DMS 273 treated with DMSO at 0.1 percent for 48 hours (cell line): ENCODE results near the gene ALDOC.

Source experiments
- DNase-seq: peaks from one replicate; lab custom pipeline; 2025; lab: John Stamatoyannopoulos, UW

Gene ALDOC

DNA sequence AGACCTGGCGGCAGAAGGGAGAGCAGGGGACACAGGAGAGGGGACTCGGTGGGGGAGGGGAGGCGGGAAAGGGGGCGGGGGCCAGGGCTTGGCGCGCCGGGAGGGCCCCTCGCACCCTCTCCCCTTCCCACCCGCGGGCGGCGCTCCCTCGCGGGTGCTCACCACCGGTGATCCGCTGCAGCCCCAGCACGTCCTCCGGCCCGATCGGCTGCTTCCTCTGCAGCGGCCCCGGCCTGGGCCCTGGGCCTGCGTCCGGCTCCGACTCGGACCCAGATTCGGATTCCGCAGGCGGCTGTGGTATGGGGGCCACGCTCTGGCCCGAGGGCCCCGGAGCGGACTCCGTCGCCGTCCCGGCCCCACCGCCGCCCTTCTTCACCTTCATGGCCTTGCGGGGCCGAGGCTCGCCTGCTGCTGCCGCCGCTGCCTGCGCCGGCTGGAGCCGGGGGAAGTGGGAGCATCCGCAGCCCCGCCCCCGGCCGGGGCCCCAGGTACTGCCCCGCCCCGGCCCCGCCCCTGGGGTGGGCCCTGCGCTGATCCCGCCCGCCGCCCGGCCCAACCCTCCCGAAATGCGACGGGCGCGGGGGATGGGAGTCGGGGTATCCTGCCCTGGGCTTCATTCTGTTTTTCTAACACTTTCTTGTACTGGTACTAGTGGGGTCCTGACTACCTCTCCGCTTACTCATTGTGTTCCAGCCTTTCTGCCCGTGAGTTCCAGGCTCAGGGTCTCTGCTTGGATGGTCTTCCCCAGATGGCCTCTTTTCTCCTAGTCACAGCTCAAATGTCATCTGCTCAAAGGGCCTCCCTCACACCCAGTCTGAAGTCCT lies 24.3 kb downstream of the ALDOC start, which contains the start of gene UNC119:
UNC119 (minus strand) TSS at position 449 of the 824 bp plus-strand sequence; CDS start at position 382, 67 bp downstream.
- DNase-seq: no peak

DNA sequence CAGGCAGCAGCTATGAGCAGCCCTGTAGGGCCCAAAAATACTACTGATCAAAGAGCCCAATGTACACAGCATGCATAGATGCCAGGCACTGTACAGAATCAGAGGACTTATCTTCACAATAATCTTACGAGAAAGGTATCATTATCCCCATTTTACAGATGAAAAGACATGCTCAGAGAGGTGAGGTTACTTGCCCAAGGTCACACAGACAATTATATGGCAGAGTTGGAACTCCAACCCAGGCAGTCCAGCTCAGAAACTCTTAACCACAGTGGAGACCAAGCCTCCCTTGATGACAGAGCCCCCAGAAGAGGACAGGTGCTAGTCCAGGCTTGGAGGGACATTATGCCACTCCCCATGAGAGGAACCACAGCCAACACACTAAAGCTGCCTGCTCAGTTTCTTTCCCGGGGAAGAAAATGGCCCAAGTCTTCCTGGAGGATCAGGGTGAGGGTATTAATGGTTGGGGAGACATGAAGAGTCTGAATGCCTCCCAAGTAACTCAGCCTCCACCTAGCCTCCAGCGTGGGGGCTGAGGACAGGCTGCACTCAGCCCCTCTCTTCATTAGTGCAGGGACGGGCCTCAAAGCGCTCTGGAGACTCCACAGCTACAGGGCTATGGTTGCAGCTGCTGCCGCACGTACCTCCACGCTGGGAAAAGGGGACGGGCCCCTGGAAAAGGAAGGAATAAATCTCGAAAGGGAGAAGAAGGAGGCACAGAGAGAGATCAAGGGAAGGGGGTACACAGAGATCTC lies 25.1 kb downstream of the ALDOC start:
- no peak for DNase-seq

DNA sequence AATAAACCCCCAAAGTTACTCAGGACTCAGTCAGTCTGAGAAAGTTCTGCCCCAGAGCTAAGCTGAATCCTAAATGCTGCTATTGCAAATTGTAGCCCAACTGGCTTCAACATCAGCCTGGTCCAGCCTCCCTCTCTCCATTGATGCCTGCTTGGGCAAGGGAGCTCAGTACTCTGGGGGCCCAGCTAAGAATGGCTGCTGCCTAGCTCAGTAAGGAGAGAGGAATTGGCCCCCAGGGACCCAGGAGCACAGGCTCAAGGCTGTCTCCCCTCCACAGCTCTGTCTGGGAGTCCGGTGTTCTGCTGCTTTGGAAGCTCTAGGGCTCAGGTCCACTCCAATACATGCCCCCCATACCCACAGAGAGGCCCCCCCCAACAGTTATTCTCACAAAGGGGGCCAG lies 25.8 kb downstream of the ALDOC start:
- DNase-seq: no peak

DNA sequence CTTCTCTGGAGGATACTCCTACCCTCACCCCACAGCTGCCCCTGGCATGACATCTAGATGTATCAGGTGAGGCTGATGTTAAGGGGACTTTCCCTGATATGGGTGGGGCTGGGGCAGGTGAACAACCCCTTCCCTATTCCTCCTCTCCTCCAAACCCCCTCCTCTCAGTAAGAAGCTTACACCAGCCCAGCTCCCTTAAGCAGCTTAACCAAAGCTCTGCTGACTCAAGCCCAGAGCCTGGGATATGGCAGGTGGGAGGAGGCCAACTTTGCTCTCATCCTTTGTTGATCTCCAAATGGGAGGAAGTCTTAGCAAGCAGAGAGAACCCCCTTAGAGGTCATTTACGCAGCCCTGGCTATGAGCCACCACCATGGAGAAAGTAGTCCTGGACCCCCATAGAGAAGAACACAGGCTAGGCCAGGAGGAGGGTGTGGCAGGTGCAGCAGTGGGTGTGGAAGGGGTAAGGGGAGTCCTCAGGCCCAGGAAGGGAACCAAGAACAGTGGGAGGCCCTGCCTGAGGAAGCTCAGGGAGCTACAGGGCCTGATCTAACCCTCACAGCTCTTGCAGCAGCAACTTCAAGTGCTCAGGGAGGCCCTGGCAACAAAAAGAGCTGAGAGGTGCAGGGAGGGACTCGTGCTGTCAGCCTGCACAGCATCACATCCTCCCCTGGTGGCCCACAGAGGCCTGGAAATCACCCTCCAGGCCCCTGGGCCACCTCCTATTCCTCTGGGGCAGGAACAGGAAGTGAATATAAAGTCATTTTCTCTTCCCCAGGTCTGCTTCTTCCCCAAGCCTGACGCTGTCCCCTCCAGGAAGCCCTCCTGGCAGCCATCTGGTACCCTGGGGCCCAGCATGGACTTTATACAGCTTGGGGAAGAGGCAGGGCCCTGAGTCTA lies 27.2 kb downstream of the ALDOC start:
- DNase-seq: no peak

- no peak for DNase-seq
Measured at GRCh38 chr17:28548417-28549130, 28.1 kb downstream of the ALDOC start.

DNA sequence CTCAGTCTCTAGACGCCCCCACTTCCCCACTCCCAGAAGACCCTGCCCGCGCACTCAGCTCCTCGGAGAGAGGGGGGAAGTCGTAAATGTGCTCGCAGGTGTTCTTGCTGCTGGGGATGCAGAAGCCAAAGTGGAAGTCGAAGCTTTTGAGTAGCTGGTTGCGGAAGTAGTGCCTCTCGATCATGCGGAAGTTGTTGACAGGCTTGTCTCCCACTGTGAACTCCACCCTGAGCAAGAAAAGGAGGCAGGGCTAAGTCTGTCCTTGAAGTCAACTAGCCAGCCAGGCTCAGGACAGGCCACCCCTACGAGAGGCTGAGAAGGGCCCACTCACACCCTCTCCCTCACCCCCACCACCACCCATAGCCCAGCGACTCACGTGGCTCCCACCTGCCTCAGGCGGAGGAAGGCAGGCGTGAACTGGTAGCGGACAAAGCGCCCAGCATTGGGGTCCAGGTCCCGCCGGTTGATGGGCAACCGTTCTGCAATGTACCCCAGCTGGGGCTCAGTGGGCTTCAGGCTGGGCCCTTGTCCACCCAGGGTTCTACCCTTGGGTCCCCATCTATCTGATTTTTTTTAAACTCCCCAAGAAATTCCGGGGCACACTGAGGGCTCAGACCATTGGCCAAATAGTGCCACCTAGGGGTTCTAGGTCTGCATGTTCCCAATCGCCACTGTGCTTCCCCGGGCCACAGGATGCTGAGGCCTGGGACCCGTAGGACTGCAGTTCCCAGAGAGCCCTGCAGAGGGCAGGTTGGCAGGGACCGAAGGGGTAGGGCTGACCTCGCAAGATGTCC lies 28.9 kb downstream of the ALDOC start:
- DNase-seq: peak; percentile 30

- no peak for DNase-seq
Measured at GRCh38 chr17:28547096-28547622, 29.5 kb downstream of the ALDOC start.

DNA sequence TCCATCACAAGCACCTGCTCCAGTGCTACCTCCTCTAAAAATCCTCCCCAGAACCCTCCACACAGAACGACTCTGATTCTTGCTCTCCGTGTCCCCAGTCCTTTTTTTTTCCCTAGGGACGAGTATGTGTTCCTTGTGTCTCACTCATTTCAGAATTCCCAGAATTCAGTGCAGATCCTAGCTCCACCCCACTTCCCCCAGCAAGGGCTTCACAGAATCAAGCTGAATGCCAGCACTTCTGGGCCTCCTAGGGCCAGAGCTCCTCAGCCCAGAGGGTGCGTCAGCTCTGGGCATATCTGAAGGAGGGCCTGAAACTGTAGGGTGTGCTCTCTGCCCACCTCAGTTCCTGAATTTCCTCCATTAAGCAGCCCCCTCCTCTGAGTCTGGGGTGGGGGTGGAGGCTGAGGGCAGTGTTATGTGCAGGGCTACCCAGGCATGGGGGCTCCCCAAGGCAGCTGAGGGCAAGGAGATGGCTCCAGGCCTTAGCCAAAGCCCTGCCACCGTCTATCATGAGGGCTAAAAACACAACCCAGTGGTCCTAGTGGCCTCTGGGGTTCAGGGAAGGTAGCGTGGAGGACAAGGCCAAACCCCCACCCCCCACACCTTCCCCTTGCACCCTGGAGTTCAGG lies 30.8 kb downstream of the ALDOC start:
- DNase-seq: no peak

GRCh38 chr17:28545141-28545503 lies 31.6 kb downstream of the ALDOC start:
- no peak for DNase-seq

GRCh38 chr17:28544402-28545140 lies 32.1 kb downstream of the ALDOC start:
- DNase-seq: no peak

DNA sequence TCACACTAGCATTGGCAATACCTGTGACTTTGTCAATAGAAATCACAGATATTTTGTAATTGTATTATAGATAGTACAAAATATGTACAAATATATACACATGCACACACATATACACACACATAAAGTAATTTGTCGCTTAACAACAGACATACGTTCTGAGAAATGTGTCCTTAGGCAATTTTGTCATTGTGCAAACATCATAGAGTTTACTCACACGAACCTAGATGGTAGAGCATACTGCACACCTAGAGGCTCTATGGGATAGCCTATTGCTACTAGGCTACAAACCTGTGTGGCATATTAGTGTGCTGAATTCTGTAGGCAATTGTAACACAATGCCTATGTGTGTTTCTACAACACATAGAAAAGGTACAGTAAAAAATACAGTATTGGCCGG lies 35.3 kb downstream of the ALDOC start:
- DNase-seq: no peak

GRCh38 chr17:28540231-28540630 lies 36.5 kb downstream of the ALDOC start:
- DNase-seq: no peak

GRCh38 chr17:28538296-28538895 lies 38.3 kb downstream of the ALDOC start:
- DNase-seq: no peak

- DNase-seq: no peak
Measured at GRCh38 chr17:28537219-28537610, 39.5 kb downstream of the ALDOC start.

DNA sequence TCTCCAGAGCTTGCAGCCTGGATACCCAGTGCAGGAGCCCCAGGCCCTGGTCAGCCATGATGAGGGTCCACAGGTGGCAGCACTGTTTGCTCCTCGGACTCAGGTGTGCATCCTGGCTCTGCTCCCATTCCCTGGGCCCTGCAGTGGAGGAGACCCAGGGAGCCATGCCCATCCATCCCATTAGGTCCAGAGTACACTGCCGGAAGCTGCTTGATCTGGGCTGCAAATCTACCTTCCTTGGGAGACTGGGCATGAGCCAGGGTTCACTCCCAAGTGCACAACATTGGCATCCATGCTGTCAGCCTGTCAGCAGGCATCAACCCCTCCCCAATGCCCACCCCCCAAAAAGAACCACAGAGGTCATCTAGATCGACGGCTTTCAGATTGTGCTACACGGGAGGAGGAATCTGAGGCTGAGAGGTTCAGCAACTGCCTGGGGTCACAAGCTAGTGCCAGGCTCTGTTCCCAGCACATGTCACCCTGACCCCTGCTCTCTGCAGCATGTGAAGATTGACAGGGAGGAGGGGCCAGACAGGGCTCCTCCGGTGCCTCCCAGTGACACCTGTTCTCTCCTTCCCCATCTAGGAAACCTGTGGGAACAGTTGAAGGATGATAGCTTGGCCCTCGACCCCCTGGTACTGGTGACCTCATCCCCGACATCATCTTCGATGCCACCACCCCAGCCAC lies 40.0 kb downstream of the ALDOC start:
- no peak for DNase-seq

GRCh38 chr17:28534740-28535375 lies 41.8 kb downstream of the ALDOC start:
- DNase-seq: no peak

DNA sequence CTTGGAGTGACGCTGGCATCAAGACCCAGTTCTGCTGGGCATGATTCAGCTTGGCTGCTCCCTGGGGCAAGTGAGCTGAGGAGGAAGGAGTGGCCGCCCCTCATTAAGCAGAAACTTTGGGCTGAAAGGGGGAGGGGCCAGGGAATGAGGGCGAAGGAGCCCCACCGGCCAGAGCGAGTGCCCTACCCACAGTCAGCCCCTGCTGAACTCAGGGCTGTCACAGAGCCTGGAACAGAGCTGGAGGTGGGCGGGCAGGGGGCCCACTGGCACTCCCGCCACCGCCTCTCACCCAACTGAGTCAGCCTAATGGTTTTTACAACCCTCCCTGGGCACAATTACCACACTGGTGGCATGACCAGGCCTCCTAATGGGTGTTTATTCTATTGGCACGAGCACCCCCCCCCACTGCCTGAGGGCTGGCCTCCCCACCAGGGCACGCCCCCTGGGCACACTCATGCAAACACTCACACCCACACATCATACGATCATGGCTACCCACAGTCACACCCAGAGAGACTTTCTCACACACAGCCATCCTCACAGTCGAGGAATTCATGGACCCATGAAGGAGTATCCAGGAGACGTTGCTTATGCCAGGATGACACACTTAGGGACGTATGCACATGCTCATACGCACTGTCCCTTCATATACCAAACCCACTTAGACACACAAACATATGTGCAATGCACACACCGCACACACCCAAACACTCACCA lies 43.4 kb downstream of the ALDOC start:
- no peak for DNase-seq
